Measurements from ENCODE around the gene SEC22B.
"Not testable (repeated sequence)": the region's sequence is repeated elsewhere in the genome, so short reads cannot be mapped to it uniquely, and the experiment has no call there.

Gene SEC22B

DNA sequence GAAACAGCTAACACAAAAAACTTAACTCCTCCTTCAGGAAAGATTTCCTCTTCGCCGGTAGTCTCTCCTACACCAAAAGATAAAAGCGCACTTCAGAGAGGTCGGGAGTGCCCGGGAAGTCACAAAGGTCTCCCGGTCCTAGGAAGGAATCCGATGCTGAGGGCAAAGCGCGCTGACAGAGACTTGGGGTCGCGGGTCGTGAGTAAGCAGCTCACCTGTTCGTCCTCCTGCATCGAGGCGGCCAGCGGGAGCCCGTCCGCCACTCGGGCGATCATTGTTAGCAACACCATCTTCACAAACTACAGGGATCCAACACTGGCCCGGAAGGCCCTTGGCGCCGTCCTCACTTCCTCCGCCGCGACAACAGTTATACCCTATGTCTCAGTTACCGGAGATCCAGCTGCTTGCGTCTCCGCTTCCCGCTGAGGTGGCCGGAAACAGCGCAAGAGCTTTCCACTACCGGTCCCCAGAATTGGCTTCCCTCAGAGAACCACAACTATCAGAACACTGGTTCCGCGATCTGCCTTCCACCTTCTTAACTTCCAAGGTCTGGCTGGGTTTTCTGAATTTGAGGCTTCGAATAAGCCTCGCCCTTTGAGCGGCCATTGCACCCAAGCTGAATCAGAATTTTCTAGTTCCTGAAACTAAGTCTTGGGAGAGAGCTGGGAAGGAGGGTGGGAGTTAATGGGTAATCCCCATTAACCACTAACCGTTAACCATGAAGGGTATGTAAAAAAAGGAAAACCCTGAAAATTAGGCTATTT, at the start of gene SEC22B:
Gene SEC22B, minus strand, starts transcription at position 429 of the 764 bp plus-strand sequence. Its CDS starts 139 bp downstream, at position 290.
- DNase-seq: peak; percentile 93

DNA sequence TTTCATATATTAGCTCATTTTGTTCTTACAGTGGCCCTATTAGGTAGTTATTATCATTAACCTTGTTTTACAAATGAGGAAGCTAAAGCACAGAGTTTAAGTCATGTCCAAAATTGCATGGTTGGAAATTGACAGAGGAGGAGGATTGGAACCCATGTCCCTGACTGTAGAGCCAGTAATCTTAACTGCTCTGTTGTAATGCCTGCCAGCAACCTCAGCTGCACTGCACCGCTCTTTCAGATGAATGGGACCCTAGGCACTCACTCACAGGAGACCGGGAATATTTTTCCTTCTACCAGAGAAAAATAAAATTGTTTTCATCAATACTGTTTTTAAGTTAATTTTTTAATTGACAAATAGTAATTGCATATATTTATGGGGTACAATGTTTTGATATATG, 41.6 kb upstream of the SEC22B start:
- not testable (repeated sequence) for DNase-seq

DNA sequence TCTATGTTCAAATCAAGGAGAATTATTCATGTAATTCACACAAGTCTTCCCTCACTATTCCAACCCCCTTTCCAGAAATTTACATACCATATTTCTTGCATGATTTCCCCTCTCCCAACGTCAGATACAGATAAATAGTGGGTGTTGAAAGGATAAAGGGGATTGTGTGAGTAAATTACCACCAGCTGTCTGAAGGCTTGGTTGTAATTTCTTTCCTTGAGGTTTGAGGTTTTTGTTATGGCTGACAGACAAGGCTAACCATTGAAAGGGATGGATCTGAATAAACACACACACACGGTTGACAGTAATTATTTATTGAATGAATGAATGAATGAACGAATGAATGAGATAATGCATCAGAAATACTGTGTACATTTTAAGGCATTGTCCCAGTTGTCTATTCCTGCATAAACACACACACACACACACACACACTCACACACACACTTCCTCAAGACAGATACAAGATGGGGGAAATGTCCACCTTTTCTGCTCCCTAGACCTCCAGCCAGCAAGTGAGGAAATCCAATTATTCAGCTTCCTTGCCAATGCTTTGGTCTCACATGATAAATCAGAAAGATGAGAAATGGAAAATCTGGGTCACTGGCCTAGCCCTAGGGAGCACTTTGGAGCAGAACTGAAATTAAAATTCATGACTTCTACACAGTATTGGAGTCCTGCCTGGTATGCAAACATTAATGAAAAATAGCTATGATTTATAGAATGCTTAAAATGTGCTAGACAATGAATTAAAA, 41.0 kb upstream of the SEC22B start:
- not testable (repeated sequence) for DNase-seq

- not testable (repeated sequence) for DNase-seq
These were observed 37.3 kb upstream of the SEC22B start for GRCh38 chr1:120213606-120214005.

DNA sequence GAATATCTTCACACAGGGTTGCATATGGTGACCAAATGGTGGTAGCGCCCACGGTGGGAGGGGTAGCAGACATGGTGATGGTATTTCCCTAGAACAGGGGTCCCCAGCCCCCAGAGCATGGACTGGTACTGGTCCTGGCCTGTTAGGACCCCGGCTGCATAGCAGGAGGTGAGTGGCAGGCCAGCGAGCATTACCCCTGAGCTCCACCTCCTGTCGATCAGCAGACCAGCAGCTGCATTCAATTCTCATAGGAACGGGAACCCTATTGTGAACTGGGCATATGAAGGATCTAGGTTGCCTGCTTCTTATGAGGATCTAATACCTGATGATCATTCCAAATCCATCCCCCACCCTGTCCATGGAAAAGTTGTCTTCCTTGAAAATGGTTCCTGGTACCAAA, 34.4 kb upstream of the SEC22B start:
- not testable (repeated sequence) for DNase-seq

GRCh38 chr1:120196863-120197775, 20.8 kb upstream of the SEC22B start:
- DNase-seq: not testable (repeated sequence)

- DNase-seq: not testable (repeated sequence)
These were observed 12.3 kb upstream of the SEC22B start for GRCh38 chr1:120188626-120189025.

DNA sequence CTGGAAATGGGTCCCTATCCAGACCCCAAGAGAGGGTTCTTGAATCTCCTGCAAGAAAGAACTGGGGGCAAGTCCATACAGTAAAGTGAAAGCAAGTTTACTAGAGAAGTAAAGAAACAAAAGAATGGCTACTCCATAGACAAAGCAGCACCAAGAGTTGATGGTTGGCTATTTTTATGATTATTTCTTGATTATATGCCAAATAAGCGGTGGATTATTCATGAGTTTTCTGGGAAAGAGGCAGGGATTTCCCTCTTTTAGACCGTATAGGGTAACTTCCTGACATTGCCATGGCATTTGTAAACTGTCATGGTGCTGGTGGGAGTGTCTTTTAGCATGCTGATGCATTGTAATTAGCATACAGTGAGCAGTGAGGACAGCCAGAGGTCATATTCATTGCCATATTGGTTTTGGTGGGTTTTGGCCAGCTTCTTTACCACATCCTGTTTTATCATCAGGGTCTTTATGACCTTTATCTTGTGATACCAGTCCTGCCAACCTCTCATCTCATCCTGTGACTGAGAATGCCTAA, 5.9 kb upstream of the SEC22B start:
- DNase-seq: not testable (repeated sequence)

DNA sequence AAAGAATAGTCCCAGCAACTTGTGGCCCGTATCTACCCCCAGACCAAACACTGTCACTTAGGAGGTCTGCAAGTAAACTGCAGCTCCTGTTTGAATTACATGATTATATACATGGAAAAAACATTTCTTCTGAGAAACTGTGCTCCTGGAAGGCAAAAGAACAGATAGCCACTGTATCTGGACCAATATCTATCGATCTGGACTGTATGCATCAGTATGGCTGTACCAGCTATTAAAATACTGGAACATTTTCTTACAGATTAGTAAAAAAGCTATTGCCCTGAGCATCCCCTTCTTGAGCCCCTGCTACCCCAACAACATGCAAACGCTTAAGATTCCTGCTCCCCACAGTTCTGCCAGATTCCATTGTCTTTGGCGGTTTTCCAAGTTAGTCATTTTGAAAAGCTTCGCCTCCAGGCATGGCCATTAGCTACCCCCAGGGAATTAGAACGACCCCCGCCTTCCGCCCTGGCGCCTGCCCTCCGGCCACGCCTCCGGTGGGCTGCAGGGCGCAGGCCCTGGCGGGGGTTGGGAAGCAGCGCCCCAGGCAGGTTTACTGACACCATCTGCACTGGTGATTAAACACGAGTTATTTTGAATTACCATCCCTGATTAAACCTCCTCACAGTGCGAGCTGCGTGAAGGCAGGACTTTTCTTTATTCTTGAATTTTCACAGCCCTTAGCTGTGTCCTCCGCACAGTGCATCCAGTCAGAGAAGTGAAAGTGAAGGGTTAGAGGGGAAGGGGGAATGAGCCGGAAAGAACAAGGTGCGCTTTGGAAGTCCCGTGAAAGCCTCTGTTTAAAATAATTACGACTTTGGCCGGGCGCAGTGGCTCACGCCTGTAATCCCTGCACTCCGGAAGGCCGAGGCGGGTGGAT, 3.7 kb upstream of the SEC22B start:
- peak; percentile 74 for DNase-seq

GRCh38 chr1:120178799-120179756, 2.8 kb upstream of the SEC22B start:
- no peak for DNase-seq

GRCh38 chr1:120178058-120178457, 1.7 kb upstream of the SEC22B start:
- not testable (repeated sequence) for DNase-seq

- not testable (repeated sequence) for DNase-seq
These were observed 632 bp downstream of the SEC22B start for GRCh38 chr1:120175688-120176087.

- not testable (repeated sequence) for DNase-seq
These were observed 11.6 kb downstream of the SEC22B start for GRCh38 chr1:120164761-120165160.

DNA sequence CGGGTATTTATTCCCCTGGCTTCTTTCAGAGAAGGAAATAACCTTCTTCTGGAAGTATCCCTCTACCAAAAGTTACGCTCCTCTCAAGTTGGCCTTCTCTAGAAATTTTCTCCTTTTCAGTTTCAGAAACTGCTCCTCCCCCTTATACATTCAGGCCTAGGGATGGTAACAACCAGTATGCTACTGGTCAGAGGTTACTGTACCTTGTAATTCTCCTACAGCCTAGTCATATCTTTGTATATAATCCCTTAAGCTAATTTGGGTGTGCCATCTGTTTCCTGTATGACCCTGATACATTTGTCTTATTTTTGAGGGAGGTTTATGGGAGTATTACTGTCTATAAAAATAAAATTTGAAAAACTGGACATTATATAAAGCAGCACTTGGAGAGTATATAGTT, 14.3 kb downstream of the SEC22B start:
- DNase-seq: not testable (repeated sequence)

DNA sequence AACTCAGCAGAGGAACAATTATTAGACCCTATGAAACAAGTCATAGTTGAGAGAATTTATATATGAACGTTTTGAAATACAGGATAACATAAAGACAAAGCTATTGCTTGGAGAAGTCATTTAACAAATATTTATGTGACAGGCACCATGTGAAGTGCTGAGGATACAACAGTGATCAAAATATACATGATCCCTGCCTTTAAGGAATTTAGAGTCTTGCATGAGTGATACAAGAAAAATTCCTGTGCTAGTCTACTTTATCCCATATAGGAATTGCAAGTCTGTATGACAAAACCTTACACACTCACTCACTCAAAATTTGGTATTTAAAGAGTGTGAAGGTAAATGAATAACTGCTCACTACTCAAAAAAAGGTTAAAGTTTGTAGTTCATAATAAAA, 17.8 kb downstream of the SEC22B start:
- not testable (repeated sequence) for DNase-seq

DNA sequence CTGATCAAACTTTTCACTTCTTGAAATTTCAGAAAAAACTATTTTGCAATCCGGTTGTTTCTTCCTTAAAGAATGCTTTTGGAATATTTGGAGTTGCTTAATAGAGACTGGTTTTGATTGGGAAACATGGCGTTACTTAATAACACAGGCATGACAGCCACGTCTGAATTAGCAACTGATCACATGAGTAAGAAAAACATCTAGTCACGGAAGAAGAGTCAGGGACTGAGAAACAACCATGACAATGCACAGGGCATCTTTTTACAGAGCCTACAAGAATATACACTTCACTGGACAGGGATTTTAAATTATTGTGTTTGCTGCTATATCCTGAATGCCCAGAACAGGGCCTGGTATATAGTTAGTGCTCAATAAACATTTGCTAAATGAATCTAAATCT, 18.2 kb downstream of the SEC22B start:
- DNase-seq: not testable (repeated sequence)

GRCh38 chr1:120150138-120150822, 26.0 kb downstream of the SEC22B start:
- not testable (repeated sequence) for DNase-seq

- DNase-seq: not testable (repeated sequence)
These were observed 26.8 kb downstream of the SEC22B start for GRCh38 chr1:120149420-120150059.

DNA sequence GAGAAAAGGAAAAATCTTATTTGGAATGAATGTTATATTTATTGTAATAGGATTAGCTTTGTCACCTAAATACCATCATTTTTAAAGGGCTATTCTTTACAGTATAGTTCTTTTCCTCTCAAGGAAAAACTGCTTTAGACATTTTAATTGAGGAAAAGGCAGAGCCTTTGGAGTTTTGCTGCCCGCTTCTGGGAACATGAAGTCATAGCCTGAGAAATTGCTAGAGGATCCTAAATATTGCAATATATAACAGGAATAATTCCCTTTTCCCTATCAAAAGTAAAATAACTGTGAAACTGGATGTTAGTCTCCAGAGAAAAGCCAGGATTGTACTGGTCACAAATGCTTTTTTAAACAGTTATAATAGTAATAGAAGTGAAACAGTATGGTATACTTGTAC, 30.5 kb downstream of the SEC22B start:
- DNase-seq: not testable (repeated sequence)
